ENCODE results near the gene SULT4A1. TPM values are rescaled to one million over a fixed set of nuclear protein-coding genes. Genes with fewer than 3 reads are reported as not detected.

SULT4A1 gene
- total RNA-seq, 2 donors from 2014 or later, result not detected

GRCh38 chr22:43838571-43839307, 23.6 kb downstream of the SULT4A1 start:
- H3K4me1 ChIP-seq (ENCODE audit: control insufficient read depth in 1 of 2, low read depth in 2 of 2), result no peaks in the 10 kb centered on the region
- no peak overlapping the region for H3K27ac ChIP-seq
- TF ChIP-seq, protein P1, sequence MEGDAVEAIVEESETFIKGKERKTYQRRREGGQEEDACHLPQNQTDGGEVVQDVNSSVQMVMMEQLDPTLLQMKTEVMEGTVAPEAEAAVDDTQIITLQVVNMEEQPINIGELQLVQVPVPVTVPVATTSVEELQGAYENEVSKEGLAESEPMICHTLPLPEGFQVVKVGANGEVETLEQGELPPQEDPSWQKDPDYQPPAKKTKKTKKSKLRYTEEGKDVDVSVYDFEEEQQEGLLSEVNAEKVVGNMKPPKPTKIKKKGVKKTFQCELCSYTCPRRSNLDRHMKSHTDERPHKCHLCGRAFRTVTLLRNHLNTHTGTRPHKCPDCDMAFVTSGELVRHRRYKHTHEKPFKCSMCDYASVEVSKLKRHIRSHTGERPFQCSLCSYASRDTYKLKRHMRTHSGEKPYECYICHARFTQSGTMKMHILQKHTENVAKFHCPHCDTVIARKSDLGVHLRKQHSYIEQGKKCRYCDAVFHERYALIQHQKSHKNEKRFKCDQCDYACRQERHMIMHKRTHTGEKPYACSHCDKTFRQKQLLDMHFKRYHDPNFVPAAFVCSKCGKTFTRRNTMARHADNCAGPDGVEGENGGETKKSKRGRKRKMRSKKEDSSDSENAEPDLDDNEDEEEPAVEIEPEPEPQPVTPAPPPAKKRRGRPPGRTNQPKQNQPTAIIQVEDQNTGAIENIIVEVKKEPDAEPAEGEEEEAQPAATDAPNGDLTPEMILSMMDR (IDR thresholded peaks at IDR 0.05), result no peak

GRCh38 chr22:43838161-43838560, 24.2 kb downstream of the SULT4A1 start:
- DNase-seq (ENCODE audit: low spot score) (no peak), ATAC-seq (ENCODE audit: insufficient number of reproducible peaks, low FRiP score, low read depth) (no peak)
- TF ChIP-seq, protein P1 (IDR thresholded peaks at IDR 0.05), result no peak
- Histone ChIP-seq H3K36me3 (no peaks in the 10 kb centered on the region), H3K4me1 (ENCODE audit: control insufficient read depth in 1 of 2, low read depth in 2 of 2) (no peaks in the 10 kb centered on the region), H3K9me3 (no peaks in the 10 kb centered on the region), H3K4me3 (no peak overlapping the region), H3K27me3 (replicated peaks; ENCODE audit: insufficient read depth) (no peaks in the 10 kb centered on the region), H3K27ac (no peak overlapping the region)

More at GRCh38 chr22:43838571-43839307, 23.6 kb downstream of the SULT4A1 start:
- DNase-seq (ENCODE audit: low spot score) (no peak), ATAC-seq (ENCODE audit: insufficient number of reproducible peaks, low FRiP score, low read depth) (no peak)
- Histone ChIP-seq H3K27me3 (replicated peaks; ENCODE audit: insufficient read depth) (no peaks in the 10 kb centered on the region), H3K9me3 (no peaks in the 10 kb centered on the region), H3K36me3 (no peaks in the 10 kb centered on the region), H3K4me3 (no peak overlapping the region)

- Histone ChIP-seq H3K27ac (no peak overlapping the region), H3K36me3 (no peaks in the 10 kb centered on the region), H3K9me3 (no peaks in the 10 kb centered on the region), H3K27me3 (replicated peaks; ENCODE audit: insufficient read depth) (no peaks in the 10 kb centered on the region), H3K4me3 (no peak overlapping the region), H3K4me1 (ENCODE audit: control insufficient read depth in 1 of 2, low read depth in 2 of 2) (no peaks in the 10 kb centered on the region)
- ATAC-seq (ENCODE audit: insufficient number of reproducible peaks, low FRiP score, low read depth) (no peak), DNase-seq (ENCODE audit: low spot score) (no peak)
- TF ChIP-seq, protein P1 (IDR thresholded peaks at IDR 0.05), result no peak
Observed at GRCh38 chr22:43837666-43838065, 24.6 kb downstream of the SULT4A1 start.

DNA sequence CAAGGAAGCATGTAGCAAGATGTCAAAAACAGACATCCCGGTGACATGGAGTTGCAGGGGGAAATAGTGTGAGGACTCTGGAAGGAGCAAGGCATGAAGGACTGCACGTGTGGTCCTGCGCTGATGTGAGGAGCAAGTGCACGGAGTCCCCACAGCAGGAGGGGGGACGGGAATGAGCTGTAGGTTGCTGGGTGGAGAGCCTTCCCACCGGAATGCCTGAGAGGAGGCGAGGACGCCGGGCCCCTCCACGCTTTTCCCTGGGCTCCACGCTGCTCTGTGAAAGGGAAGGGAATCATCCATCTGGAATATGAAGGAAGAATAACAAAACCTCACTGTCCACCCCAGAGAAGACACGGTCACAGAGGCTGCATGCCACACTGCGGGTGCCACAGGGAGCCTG, 26.6 kb downstream of the SULT4A1 start:
- Histone ChIP-seq H3K4me3 (no peak overlapping the region), H3K36me3 (no peaks in the 10 kb centered on the region), H3K4me1 (ENCODE audit: control insufficient read depth in 1 of 2, low read depth in 2 of 2) (no peaks in the 10 kb centered on the region), H3K9me3 (no peaks in the 10 kb centered on the region), H3K27ac (no peak overlapping the region), H3K27me3 (replicated peaks; ENCODE audit: insufficient read depth) (no peaks in the 10 kb centered on the region)
- TF ChIP-seq, protein P1 (IDR thresholded peaks at IDR 0.05), result no peak
- ATAC-seq (ENCODE audit: insufficient number of reproducible peaks, low FRiP score, low read depth) (no peak), DNase-seq (ENCODE audit: low spot score) (no peak)

- TF ChIP-seq, protein P1 (IDR thresholded peaks at IDR 0.05), result no peak
- H3K27me3 ChIP-seq (replicated peaks; ENCODE audit: insufficient read depth), result no peaks in the 10 kb centered on the region
- no peaks in the 10 kb centered on the region for H3K4me1 ChIP-seq (ENCODE audit: control insufficient read depth in 1 of 2, low read depth in 2 of 2)
- ATAC-seq (ENCODE audit: insufficient number of reproducible peaks, low FRiP score, low read depth) (no peak), DNase-seq (ENCODE audit: low spot score) (no peak)
- no peak overlapping the region for H3K27ac ChIP-seq
- H3K36me3 ChIP-seq, result no peaks in the 10 kb centered on the region
- no peaks in the 10 kb centered on the region for H3K9me3 ChIP-seq
- H3K4me3 ChIP-seq, result no peak overlapping the region
Observed at GRCh38 chr22:43835166-43835565, 27.1 kb downstream of the SULT4A1 start.
